NCI-H1694 treated with DMSO at 0.1 percent for 48 hours (cell line): ENCODE measurements around the gene GAREM2.
"Not testable (repeated sequence)": the region's sequence is repeated elsewhere in the genome, so short reads cannot be mapped to it uniquely, and the experiment has no call there.

Experiments used
- DNase-seq: peaks from one replicate; lab custom pipeline; 2025; lab: John Stamatoyannopoulos, UW

GAREM2 gene

GRCh38 chr2:26172871-26173775, at the start of gene GAREM2:
GAREM2 (plus strand) TSS chr2:26173088; CDS start chr2:26173221, 133 bp downstream.
- no peak for DNase-seq

- DNase-seq = no peak
Measured at GRCh38 chr2:26123426-26123825, 49.5 kb upstream of the GAREM2 start.

- DNase-seq = no peak
Measured at GRCh38 chr2:26126074-26126473, 46.8 kb upstream of the GAREM2 start.

GRCh38 chr2:26128176-26128575, 44.7 kb upstream of the GAREM2 start:
- no peak for DNase-seq

GRCh38 chr2:26130763-26131162, 42.1 kb upstream of the GAREM2 start:
- no peak for DNase-seq

- no peak for DNase-seq
Measured at GRCh38 chr2:26136451-26136850, 36.4 kb upstream of the GAREM2 start.

- DNase-seq = no peak
Measured at GRCh38 chr2:26139269-26140183, 33.4 kb upstream of the GAREM2 start.

GRCh38 chr2:26141145-26141769, 31.6 kb upstream of the GAREM2 start:
- DNase-seq = no peak

- DNase-seq = no peak
Measured at GRCh38 chr2:26144031-26144430, 28.9 kb upstream of the GAREM2 start.

GRCh38 chr2:26144953-26145680, 27.8 kb upstream of the GAREM2 start:
- peak; percentile 68 for DNase-seq

- DNase-seq = no peak
Measured at GRCh38 chr2:26148501-26148900, 24.4 kb upstream of the GAREM2 start.

- no peak for DNase-seq
Measured at GRCh38 chr2:26150243-26150642, 22.6 kb upstream of the GAREM2 start.

GRCh38 chr2:26157580-26157979, 15.3 kb upstream of the GAREM2 start:
- no peak for DNase-seq

GRCh38 chr2:26161926-26162325, 11.0 kb upstream of the GAREM2 start:
- DNase-seq = no peak

GRCh38 chr2:26162963-26163362, 9.9 kb upstream of the GAREM2 start:
- no peak for DNase-seq

GRCh38 chr2:26164231-26164630, 8.7 kb upstream of the GAREM2 start:
- no peak for DNase-seq

GRCh38 chr2:26164641-26165211, 8.2 kb upstream of the GAREM2 start:
- no peak for DNase-seq

GRCh38 chr2:26165403-26165802, 7.5 kb upstream of the GAREM2 start:
- DNase-seq = no peak

GRCh38 chr2:26166541-26166940, 6.3 kb upstream of the GAREM2 start:
- not testable (repeated sequence) for DNase-seq

GRCh38 chr2:26168785-26169184, 4.1 kb upstream of the GAREM2 start:
- DNase-seq = no peak

- no peak for DNase-seq
Measured at GRCh38 chr2:26169226-26169625, 3.7 kb upstream of the GAREM2 start.
